ENCODE results near the gene GPC6.

GPC6 gene

GRCh38 chr13:93217721-93218261, 8.8 kb upstream of the GPC6 start:
- no peak for DNase-seq (ENCODE audit: low read depth)
- Histone ChIP-seq H3K4me1 (ENCODE audit: control insufficient read depth, insufficient read depth, low read length) (peaks cover 15% of the 10 kb centered on the region), H3K27me3 (replicated peaks; ENCODE audit: control insufficient read depth, insufficient read depth, low read length) (no peaks in the 10 kb centered on the region), H3K9ac (ENCODE audit: low read length) (peak overlapping the region; percentile 15), H3K36me3 (ENCODE audit: control insufficient read depth, insufficient read depth, low read length, severe bottlenecking) (no peaks in the 10 kb centered on the region), H3K9me3 (ENCODE audit: control insufficient read depth, low read length) (no peaks in the 10 kb centered on the region), H3K4me3 (ENCODE audit: low read length) (peak overlapping the region; percentile 38)

GRCh38 chr13:93218583-93218982, 8.0 kb upstream of the GPC6 start:
- Histone ChIP-seq H3K9me3 (ENCODE audit: control insufficient read depth, low read length) (no peaks in the 10 kb centered on the region), H3K4me1 (ENCODE audit: control insufficient read depth, insufficient read depth, low read length) (peaks cover 15% of the 10 kb centered on the region), H3K4me3 (ENCODE audit: low read length) (no peak overlapping the region), H3K36me3 (ENCODE audit: control insufficient read depth, insufficient read depth, low read length, severe bottlenecking) (no peaks in the 10 kb centered on the region), H3K9ac (ENCODE audit: low read length) (no peak overlapping the region), H3K27me3 (replicated peaks; ENCODE audit: control insufficient read depth, insufficient read depth, low read length) (no peaks in the 10 kb centered on the region)
- DNase-seq (ENCODE audit: low read depth): no peak

GRCh38 chr13:93220073-93220472, 6.5 kb upstream of the GPC6 start:
- Histone ChIP-seq H3K27me3 (replicated peaks; ENCODE audit: control insufficient read depth, insufficient read depth, low read length) (no peaks in the 10 kb centered on the region), H3K4me3 (ENCODE audit: low read length) (no peak overlapping the region)
- DNase-seq (ENCODE audit: low read depth): no peak

GRCh38 chr13:93222976-93223375, 3.6 kb upstream of the GPC6 start:
- Histone ChIP-seq H3K9me3 (ENCODE audit: control insufficient read depth, low read length) (no peaks in the 10 kb centered on the region), H3K4me1 (ENCODE audit: control insufficient read depth, insufficient read depth, low read length) (peaks cover 23% of the 10 kb centered on the region), H3K36me3 (ENCODE audit: control insufficient read depth, insufficient read depth, low read length, severe bottlenecking) (no peaks in the 10 kb centered on the region), H3K9ac (ENCODE audit: low read length) (no peak overlapping the region), H3K27me3 (replicated peaks; ENCODE audit: control insufficient read depth, insufficient read depth, low read length) (no peaks in the 10 kb centered on the region), H3K4me3 (ENCODE audit: low read length) (no peak overlapping the region)
- no peak for DNase-seq (ENCODE audit: low read depth)

More at GRCh38 chr13:93220073-93220472, 6.5 kb upstream of the GPC6 start:
- H3K9me3 ChIP-seq (ENCODE audit: control insufficient read depth, low read length): no peaks in the 10 kb centered on the region
- H3K4me1 ChIP-seq (ENCODE audit: control insufficient read depth, insufficient read depth, low read length): peaks cover 25% of the 10 kb centered on the region
- no peaks in the 10 kb centered on the region for H3K36me3 ChIP-seq (ENCODE audit: control insufficient read depth, insufficient read depth, low read length, severe bottlenecking)
- no peak overlapping the region for H3K9ac ChIP-seq (ENCODE audit: low read length)

- peak overlapping the region; percentile 28 for H3K4me3 ChIP-seq (ENCODE audit: low read length)
- DNase-seq (ENCODE audit: low read depth): no peak
- H3K9me3 ChIP-seq (ENCODE audit: control insufficient read depth, low read length): no peaks in the 10 kb centered on the region
- no peaks in the 10 kb centered on the region for H3K27me3 ChIP-seq (replicated peaks; ENCODE audit: control insufficient read depth, insufficient read depth, low read length)
- no peak overlapping the region for H3K9ac ChIP-seq (ENCODE audit: low read length)
- H3K36me3 ChIP-seq (ENCODE audit: control insufficient read depth, insufficient read depth, low read length, severe bottlenecking): no peaks in the 10 kb centered on the region
- H3K4me1 ChIP-seq (ENCODE audit: control insufficient read depth, insufficient read depth, low read length): peaks cover 24% of the 10 kb centered on the region
These were observed 2.1 kb upstream of the GPC6 start for GRCh38 chr13:93224535-93224934.

- H3K4me3 ChIP-seq (ENCODE audit: low read length): peak overlapping the region; percentile 97
- H3K4me1 ChIP-seq (ENCODE audit: control insufficient read depth, insufficient read depth, low read length): peaks cover 34% of the 10 kb centered on the region
- H3K9me3 ChIP-seq (ENCODE audit: control insufficient read depth, low read length): no peaks in the 10 kb centered on the region
- DNase-seq (ENCODE audit: low read depth): no peak
- H3K9ac ChIP-seq (ENCODE audit: low read length): peak overlapping the region; percentile 92
- H3K36me3 ChIP-seq (ENCODE audit: control insufficient read depth, insufficient read depth, low read length, severe bottlenecking): no peaks in the 10 kb centered on the region
- H3K27me3 ChIP-seq (replicated peaks; ENCODE audit: control insufficient read depth, insufficient read depth, low read length): no peaks in the 10 kb centered on the region
These were observed 997 bp upstream of the GPC6 start for GRCh38 chr13:93225610-93226009.

- no peaks in the 10 kb centered on the region for H3K9me3 ChIP-seq (ENCODE audit: control insufficient read depth, low read length)
- H3K4me1 ChIP-seq (ENCODE audit: control insufficient read depth, insufficient read depth, low read length): peaks cover 39% of the 10 kb centered on the region
- no peak for DNase-seq (ENCODE audit: low read depth)
- peak overlapping the region; percentile 92 for H3K9ac ChIP-seq (ENCODE audit: low read length)
- H3K4me3 ChIP-seq (ENCODE audit: low read length): peak overlapping the region; percentile 97
- no peaks in the 10 kb centered on the region for H3K36me3 ChIP-seq (ENCODE audit: control insufficient read depth, insufficient read depth, low read length, severe bottlenecking)
- no peaks in the 10 kb centered on the region for H3K27me3 ChIP-seq (replicated peaks; ENCODE audit: control insufficient read depth, insufficient read depth, low read length)
These were observed 463 bp upstream of the GPC6 start for GRCh38 chr13:93226065-93226622.

GRCh38 chr13:93227280-93227877, 772 bp downstream of the GPC6 start:
- peak; percentile 74 for DNase-seq (ENCODE audit: low read depth)
- Histone ChIP-seq H3K36me3 (ENCODE audit: control insufficient read depth, insufficient read depth, low read length, severe bottlenecking) (no peaks in the 10 kb centered on the region), H3K27me3 (replicated peaks; ENCODE audit: control insufficient read depth, insufficient read depth, low read length) (no peaks in the 10 kb centered on the region), H3K4me1 (ENCODE audit: control insufficient read depth, insufficient read depth, low read length) (peaks cover 49% of the 10 kb centered on the region), H3K4me3 (ENCODE audit: low read length) (peak overlapping the region; percentile 97), H3K9ac (ENCODE audit: low read length) (peak overlapping the region; percentile 92), H3K9me3 (ENCODE audit: control insufficient read depth, low read length) (no peaks in the 10 kb centered on the region)

- Histone ChIP-seq H3K9ac (ENCODE audit: low read length) (peak overlapping the region; percentile 92), H3K27me3 (replicated peaks; ENCODE audit: control insufficient read depth, insufficient read depth, low read length) (no peaks in the 10 kb centered on the region)
These were observed 1.5 kb downstream of the GPC6 start for GRCh38 chr13:93227878-93228642.

GRCh38 chr13:93228643-93228937, 2.0 kb downstream of the GPC6 start:
- H3K36me3 ChIP-seq (ENCODE audit: control insufficient read depth, insufficient read depth, low read length, severe bottlenecking): no peaks in the 10 kb centered on the region
- H3K9me3 ChIP-seq (ENCODE audit: control insufficient read depth, low read length): no peaks in the 10 kb centered on the region
- H3K27me3 ChIP-seq (replicated peaks; ENCODE audit: control insufficient read depth, insufficient read depth, low read length): no peaks in the 10 kb centered on the region
- peak overlapping the region; percentile 97 for H3K4me3 ChIP-seq (ENCODE audit: low read length)
- peak overlapping the region; percentile 92 for H3K9ac ChIP-seq (ENCODE audit: low read length)
- H3K4me1 ChIP-seq (ENCODE audit: control insufficient read depth, insufficient read depth, low read length): peaks cover 55% of the 10 kb centered on the region
- DNase-seq (ENCODE audit: low read depth): no peak

More at GRCh38 chr13:93227878-93228642, 1.5 kb downstream of the GPC6 start:
- peak overlapping the region; percentile 97 for H3K4me3 ChIP-seq (ENCODE audit: low read length)
- H3K4me1 ChIP-seq (ENCODE audit: control insufficient read depth, insufficient read depth, low read length): peaks cover 52% of the 10 kb centered on the region
- no peaks in the 10 kb centered on the region for H3K36me3 ChIP-seq (ENCODE audit: control insufficient read depth, insufficient read depth, low read length, severe bottlenecking)
- no peaks in the 10 kb centered on the region for H3K9me3 ChIP-seq (ENCODE audit: control insufficient read depth, low read length)
- peak; percentile 90 for DNase-seq (ENCODE audit: low read depth)

- Histone ChIP-seq H3K4me3 (ENCODE audit: low read length) (peak overlapping the region; percentile 97), H3K9me3 (ENCODE audit: control insufficient read depth, low read length) (no peaks in the 10 kb centered on the region), H3K9ac (ENCODE audit: low read length) (peak overlapping the region; percentile 92), H3K27me3 (replicated peaks; ENCODE audit: control insufficient read depth, insufficient read depth, low read length) (no peaks in the 10 kb centered on the region), H3K36me3 (ENCODE audit: control insufficient read depth, insufficient read depth, low read length, severe bottlenecking) (no peaks in the 10 kb centered on the region), H3K4me1 (ENCODE audit: control insufficient read depth, insufficient read depth, low read length) (peaks cover 61% of the 10 kb centered on the region)
- peak; percentile 82 for DNase-seq (ENCODE audit: low read depth)
These were observed 3.8 kb downstream of the GPC6 start for GRCh38 chr13:93230261-93230855.

Measured in adipocyte (in vitro differentiated cells).